Measurements from ENCODE around the gene BANP.
"Not testable (repeated sequence)": the region's sequence is repeated elsewhere in the genome, so short reads cannot be mapped to it uniquely, and the experiment has no call there.

Gene BANP

GRCh38 chr16:88047462-88047861 lies 96.2 kb downstream of the BANP start:
- no peak for DNase-seq (ENCODE audit: low read depth, low spot score)

- no peak for DNase-seq (ENCODE audit: low read depth, low spot score)
Observed at GRCh38 chr16:88048985-88049384, 97.8 kb downstream of the BANP start.

- DNase-seq (ENCODE audit: low read depth, low spot score), result no peak
Observed at GRCh38 chr16:88049561-88050545, 98.6 kb downstream of the BANP start.

- no peak for DNase-seq (ENCODE audit: low read depth, low spot score)
Observed at GRCh38 chr16:88050952-88051660, 99.9 kb downstream of the BANP start.

- no peak for DNase-seq (ENCODE audit: low read depth, low spot score)
Observed at GRCh38 chr16:88052661-88053060, 101.4 kb downstream of the BANP start.

- DNase-seq (ENCODE audit: low read depth, low spot score), result not testable (repeated sequence)
Observed at GRCh38 chr16:88053479-88053878, 102.2 kb downstream of the BANP start.

- no peak for DNase-seq (ENCODE audit: low read depth, low spot score)
Observed at GRCh38 chr16:88055356-88055755, 104.1 kb downstream of the BANP start.

- no peak for DNase-seq (ENCODE audit: low read depth, low spot score)
Observed at GRCh38 chr16:88056212-88056611, 105.0 kb downstream of the BANP start.

- no peak for DNase-seq (ENCODE audit: low read depth, low spot score)
Observed at GRCh38 chr16:88057656-88058055, 106.4 kb downstream of the BANP start.

GRCh38 chr16:88058136-88058535 lies 106.9 kb downstream of the BANP start:
- DNase-seq (ENCODE audit: low read depth, low spot score), result no peak

GRCh38 chr16:88058817-88059216 lies 107.6 kb downstream of the BANP start:
- DNase-seq (ENCODE audit: low read depth, low spot score), result no peak

- no peak for DNase-seq (ENCODE audit: low read depth, low spot score)
Observed at GRCh38 chr16:88059701-88060386, 108.6 kb downstream of the BANP start.

GRCh38 chr16:88060524-88061219 lies 109.4 kb downstream of the BANP start:
- no peak for DNase-seq (ENCODE audit: low read depth, low spot score)

GRCh38 chr16:88061346-88062110 lies 110.3 kb downstream of the BANP start:
- DNase-seq (ENCODE audit: low read depth, low spot score), result no peak

- DNase-seq (ENCODE audit: low read depth, low spot score), result peak; percentile 91
Observed at GRCh38 chr16:88062341-88063210, 111.3 kb downstream of the BANP start.

- peak; percentile 82 for DNase-seq (ENCODE audit: low read depth, low spot score)
Observed at GRCh38 chr16:88063211-88063773, 112.1 kb downstream of the BANP start.

- DNase-seq (ENCODE audit: low read depth, low spot score), result no peak
Observed at GRCh38 chr16:88064011-88064888, 113.0 kb downstream of the BANP start.

All from astrocyte of the hippocampus (primary cell).